GM19397 (cell line): ENCODE data around the gene DNLZ.

Source experiments
- ATAC-seq: cut with Tn5 transposase; IDR thresholded peaks from one replicate; pipeline ENCODE4 v1.9.1; 2021; ENCODE audit warnings: mild to moderate bottlenecking, moderate library complexity; ENCODE audit not compliant: unreplicated experiment

The DNLZ gene

GRCh38 chr9:136377341-136378169, 14.0 kb upstream of the DNLZ start:
- no peak for ATAC-seq

DNA sequence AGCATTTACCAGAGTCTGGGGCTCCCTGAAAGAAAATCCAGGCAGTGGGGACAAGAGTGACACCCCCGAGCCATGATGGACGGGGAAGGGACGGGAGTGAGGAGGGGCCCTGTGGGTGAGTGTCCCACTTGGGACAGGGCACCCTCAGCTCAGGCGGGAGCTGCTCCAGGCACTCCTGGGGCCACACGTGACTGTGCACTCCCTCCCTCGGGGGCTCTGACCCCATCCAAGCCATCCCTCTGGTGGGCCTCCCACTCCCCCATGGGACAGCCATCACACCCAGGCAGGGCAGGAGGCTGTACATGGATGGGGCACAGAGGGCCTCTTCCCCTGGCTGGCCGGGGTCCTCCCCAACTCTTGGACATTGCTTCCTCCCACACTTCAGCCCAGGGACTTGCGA, 12.9 kb upstream of the DNLZ start:
- ATAC-seq: no peak

DNA sequence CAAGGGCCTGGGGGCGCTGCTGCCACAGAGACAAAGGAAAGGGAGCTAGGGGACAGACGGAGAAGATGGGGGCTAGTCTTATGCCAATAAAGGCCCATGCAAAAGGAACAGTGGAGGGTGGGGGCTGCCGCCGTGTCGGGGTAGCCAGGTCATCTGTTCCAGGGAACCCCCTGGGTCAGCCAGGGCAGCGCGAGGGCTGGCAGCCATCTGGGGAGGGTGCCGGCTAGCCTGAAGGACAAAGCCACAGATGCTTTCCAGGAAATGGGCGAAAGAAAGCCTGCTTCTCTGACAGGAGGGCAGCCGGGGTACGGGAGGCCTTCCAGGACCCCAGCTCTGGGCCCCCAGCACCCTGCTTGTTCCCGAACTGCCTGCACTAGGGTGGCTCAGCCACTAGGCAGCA, 11.6 kb upstream of the DNLZ start:
- ATAC-seq: no peak

DNA sequence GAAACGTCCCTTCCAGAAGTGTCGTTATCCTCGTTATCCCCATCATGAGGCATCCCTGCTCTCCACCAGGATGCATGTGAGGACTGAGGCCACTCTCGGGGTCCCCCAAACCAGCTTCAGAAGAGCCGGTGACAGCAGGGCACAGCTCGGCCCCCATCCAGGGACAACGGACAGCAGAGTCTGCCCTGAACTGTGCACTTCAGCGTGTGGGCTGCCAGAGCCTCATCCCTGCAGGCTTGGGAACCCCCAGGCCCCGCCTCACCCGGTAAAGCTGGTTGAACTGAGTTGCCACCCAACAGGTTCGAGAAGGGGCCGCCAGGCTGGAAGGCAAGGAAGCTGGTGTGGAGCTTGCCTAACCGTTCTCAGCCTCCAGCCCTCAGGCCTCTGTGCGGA, 10.6 kb upstream of the DNLZ start:
- ATAC-seq: no peak

- no peak for ATAC-seq
Observed at GRCh38 chr9:136373300-136374182, 10.0 kb upstream of the DNLZ start, which contains the start of gene CARD9. CARD9 (minus strand) TSS chr9:136373669; CDS start chr9:136372078, 1,591 bp downstream.

DNA sequence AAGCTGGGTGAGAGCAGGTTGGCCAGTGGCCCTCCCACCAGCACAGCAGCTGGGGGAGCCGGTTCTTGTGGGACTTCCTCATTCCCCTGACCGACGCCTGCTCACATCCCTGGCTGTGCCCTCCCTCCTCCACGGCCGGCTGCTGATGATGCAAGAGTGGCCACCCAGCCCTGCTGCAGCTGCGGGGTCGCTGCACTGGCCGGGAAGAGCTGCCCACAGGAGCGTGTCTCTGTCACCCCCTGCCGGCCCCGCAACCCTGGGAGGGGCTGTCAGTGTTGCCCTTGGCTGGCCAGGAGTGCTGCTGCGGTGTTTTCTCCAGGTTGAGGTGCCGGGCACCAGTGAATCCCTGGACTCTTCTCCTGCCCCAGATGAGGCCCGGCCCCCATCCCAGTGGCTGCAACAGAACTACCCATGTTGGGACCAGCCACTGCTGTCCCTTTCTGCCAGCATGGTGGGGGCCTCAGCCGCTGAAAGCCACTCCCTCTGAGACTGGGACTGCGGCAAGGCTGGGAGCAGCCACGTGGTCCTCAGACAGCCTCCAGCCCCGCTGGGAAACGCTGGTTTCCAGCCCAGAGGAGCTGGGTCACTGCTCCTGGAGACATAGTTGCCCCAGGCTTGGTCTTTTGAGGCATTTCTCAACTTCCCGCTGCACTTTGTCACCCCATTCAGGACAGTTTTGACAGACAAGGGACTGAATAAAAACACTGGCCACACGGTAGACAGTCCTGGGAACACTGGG, 9.2 kb upstream of the DNLZ start:
- no peak for ATAC-seq

- no peak for ATAC-seq
Observed at GRCh38 chr9:136372006-136372405, 8.5 kb upstream of the DNLZ start.

DNA sequence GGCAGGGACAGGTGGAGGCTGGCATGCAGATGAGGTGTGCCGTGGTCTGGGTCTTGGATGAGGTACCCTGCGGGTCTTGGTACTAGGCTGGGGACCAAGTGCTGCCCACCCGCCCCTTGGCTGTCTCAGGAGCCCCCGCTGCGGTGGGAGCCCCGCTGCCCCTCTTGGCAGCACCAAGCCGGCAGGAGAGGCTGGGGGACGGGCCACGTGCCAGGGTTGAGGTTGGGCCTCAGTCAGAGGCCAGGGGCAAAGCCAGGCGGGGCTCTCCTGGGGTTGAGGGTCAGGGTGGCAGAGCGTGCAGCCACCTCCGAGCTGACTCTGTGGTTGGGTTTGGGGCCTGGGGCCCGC, 8.0 kb upstream of the DNLZ start:
- no peak for ATAC-seq

DNA sequence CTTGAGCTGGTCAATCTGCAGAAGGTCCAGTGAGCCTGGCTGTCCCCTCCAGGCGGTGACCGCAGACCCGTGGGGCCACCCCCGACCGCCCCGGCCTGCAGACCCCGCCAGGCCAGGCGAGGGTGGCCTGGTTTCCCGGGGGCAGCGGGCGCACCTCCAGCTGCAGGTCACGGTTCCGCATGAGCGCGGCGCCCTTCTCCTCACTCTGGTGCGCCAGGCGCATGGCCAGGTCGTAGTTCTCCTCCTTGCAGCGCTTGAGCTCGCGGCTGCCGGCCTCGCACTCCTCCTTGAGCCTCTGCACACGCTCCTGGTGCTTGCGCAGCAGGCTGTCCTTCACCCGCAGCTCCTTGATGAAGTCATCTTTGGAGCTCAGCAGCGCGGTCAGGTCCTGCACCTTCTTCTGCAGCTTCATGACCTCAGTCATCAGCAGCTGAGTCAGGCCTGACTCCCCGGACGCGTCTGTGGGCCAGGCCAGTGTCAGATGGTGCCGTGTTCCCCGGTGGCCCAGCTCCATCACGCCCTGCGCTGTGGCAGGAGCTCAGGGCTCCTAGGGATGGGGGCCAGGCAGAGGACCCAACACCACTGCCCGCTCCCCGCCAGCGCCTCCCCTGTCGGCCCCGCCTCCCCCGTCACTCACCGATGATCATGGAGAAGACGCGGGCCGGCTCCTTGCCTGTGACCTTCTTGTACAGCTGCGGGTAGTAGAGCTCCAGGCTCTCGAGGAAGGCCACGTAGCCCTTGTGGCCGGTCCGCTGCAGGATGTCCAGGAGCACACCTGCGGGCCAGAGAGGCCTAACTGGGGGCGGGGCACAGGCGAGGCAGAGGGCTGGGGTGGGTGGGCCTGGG, 7.4 kb upstream of the DNLZ start:
- no peak for ATAC-seq

DNA sequence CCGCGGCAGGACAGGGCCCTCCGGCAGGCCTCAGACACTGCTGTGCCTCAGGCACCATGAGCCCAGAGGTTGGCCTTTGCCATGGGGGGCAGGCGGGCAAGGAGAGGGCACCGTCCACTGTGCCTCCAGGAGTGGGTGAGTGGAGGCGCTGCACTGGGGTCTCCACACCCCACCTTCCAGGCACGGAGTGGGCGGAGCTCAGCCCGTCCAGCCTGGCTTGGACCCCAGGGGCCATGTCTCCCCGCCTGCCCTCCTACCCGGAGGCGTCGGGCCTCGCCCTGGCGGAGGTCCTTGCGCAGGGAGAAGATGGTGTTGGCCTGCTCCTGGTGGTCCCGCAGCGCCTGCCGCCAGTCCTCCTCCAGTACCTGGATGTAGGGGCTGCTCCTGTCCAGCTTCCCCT, 6.5 kb upstream of the DNLZ start:
- no peak for ATAC-seq

- ATAC-seq: no peak
Observed at GRCh38 chr9:136368190-136368589, 4.6 kb upstream of the DNLZ start.

GRCh38 chr9:136367296-136368145, 4.0 kb upstream of the DNLZ start:
- no peak for ATAC-seq

DNA sequence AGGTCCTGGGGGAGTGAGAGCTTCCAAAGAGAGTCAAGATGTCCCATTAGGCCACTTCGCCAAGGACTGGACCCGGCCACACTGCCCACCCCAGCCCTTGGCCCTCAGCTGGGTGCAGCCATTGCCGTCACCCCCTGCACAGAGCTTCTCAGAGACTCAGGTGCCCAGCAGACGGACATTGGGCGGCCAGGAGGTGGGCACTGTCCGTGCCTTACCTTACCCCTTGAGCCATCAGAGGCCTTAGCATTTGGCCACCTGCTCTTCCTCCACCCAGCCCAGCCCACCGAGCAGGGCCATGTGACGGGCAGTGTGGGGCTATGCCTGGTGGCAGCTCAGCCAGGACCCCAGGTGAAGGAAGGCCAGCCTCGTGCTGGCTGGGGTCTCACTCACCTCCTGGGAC, 3.3 kb upstream of the DNLZ start:
- ATAC-seq: no peak

DNA sequence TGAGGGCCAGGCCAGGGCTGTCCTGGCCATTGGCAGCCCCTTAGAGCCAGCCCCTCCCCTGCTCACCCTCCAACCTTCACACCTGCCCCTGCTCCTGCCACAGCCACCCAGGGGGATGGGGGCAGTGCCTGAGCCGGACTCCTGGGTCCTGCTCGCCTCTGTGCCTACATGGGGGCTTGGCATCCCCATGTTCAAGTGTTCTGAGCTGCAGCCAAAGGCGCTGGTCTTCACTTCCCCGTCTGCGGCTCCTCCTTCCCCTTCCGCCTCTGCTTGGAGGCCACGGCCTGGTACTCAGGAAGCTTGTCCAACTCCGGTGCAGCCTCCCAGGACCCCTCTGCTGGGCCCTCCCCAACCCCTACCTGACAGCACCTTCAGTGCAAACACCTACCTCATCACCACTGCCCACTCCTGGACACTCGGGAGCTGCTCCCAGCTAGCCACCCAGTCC, 2.3 kb upstream of the DNLZ start:
- no peak for ATAC-seq

- ATAC-seq: no peak
Observed at GRCh38 chr9:136364942-136365774, 1.6 kb upstream of the DNLZ start.

- ATAC-seq: no peak
Observed at GRCh38 chr9:136363949-136364748, 605 bp upstream of the DNLZ start.

DNA sequence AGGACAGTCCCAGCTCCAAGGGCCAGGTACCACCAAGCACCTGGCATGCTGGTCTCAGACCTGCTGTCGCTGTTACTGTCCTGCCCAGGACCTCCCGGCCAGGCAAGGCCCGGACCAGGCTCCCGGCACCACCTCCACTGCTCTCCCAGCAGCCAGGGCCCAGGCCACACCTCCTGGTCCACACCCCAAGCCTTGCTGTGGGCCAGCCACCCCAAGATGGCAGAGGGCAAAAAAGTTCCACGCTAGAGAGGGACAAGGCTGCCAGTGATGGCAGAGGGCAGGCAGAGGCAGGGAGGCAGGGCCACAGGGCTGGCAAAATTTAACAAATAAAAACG, 1.1 kb downstream of the DNLZ start:
- ATAC-seq: no peak
